K562 (cell line): ENCODE measurements around the gene SEMA6B.

Experiments used
- CAMTA2 ChIP-seq: fragments of 250-450 bp; sonication (Bioruptor Pico); conservative IDR thresholded peaks from 2 replicates; pipeline ENCODE4 v1.5.1; 2022
- GABPA ChIP-seq: fragments of 200-800 bp; sonication (Bioruptor generic); conservative IDR thresholded peaks from 2 replicates; pipeline ENCODE4 v1.6.1; 2016; ENCODE audit warnings: low read depth, missing genetic modification characterization, missing compliant biosample characterization
- KDM1A ChIP-seq, 2 experiments: fragments of 450-650 bp; IDR thresholded peaks; 2 replicates each; pipeline ENCODE4 v1.6.1; 2016; ENCODE audit warnings: mild to moderate bottlenecking in 2 of 2
- MAFK ChIP-seq: IDR thresholded peaks from 2 replicates; pipeline ENCODE4 v1.6.1; 2011; ENCODE audit warnings: low read length, improper control_type of control experiment
- MYC ChIP-seq, 2 experiments: fragments of 250-450 bp in 1 of 2; sonication (Bioruptor Pico) in 1 of 2; IDR thresholded peaks; 2 replicates each; pipeline versions ENCODE4 v1.5.1 to v1.6.1; 2012 to 2021; ENCODE audit warnings: low read depth in 2 of 2, borderline replicate concordance in 1 of 2, improper control_type of control experiment in 1 of 2, low read length in 1 of 2, mild to moderate bottlenecking in 1 of 2, moderate library complexity in 1 of 2
- POLR2A ChIP-seq: fragments of 450-650 bp; conservative IDR thresholded peaks from 2 replicates; pipeline ENCODE4 v1.6.1; 2016
- ZNF311 ChIP-seq: fragments of 250-450 bp; sonication (Bioruptor Pico); IDR thresholded peaks from 2 replicates; pipeline ENCODE4 v1.4.0; 2020; ENCODE audit warnings: mild to moderate bottlenecking, moderate library complexity
- TF ChIP-seq, protein P1 (sequence below), 3 experiments: IDR thresholded peaks in 2 of 3; conservative IDR thresholded peaks in 1 of 3; 2 replicates each; pipeline ENCODE4 v1.5.1; 2011 to 2012; ENCODE audit warnings: low read length in 3 of 3, mild to moderate bottlenecking in 3 of 3, control low read depth in 2 of 3, improper control_type of control experiment in 1 of 3, inconsistent platforms in 1 of 3, low read depth in 1 of 3, mixed read lengths in 1 of 3, moderate library complexity in 1 of 3; ENCODE audit not compliant: insufficient read depth in 2 of 3
- TF ChIP-seq, protein P2 (sequence below): sonication (generic); formaldehyde crosslinking; IDR thresholded peaks from 2 replicates; pipeline ENCODE4 v1.8.0; 2022; ENCODE audit warnings: mild to moderate bottlenecking, missing genetic modification reagents
- TF ChIP-seq, protein P3 (sequence below): sonication (generic); formaldehyde crosslinking; IDR thresholded peaks from 2 replicates; pipeline ENCODE4 v1.8.0; 2022; ENCODE audit warnings: missing genetic modification reagents, mild to moderate bottlenecking, borderline replicate concordance
- TF ChIP-seq, protein P4 (sequence below): fragments of 250-450 bp; sonication (Bioruptor Pico); IDR thresholded peaks from 2 replicates; pipeline ENCODE4 v1.9.0; 2021; ENCODE audit warnings: mild to moderate bottlenecking, inconsistent platforms
- TF ChIP-seq, protein P5 (sequence below): fragments of 250-450 bp; sonication (Bioruptor Pico); IDR thresholded peaks from 2 replicates; pipeline ENCODE4 v1.8.0; 2022; ENCODE audit warnings: moderate library complexity, mild to moderate bottlenecking, inconsistent platforms
- TF ChIP-seq, protein P6 (sequence below): fragments of 450-650 bp; conservative IDR thresholded peaks from 2 replicates; pipeline ENCODE4 v1.6.1; 2016; ENCODE audit warnings: missing genetic modification characterization, low read depth, mild to moderate bottlenecking, control low read depth, missing compliant biosample characterization
- TF ChIP-seq, protein P7 (sequence below): sonication (generic); formaldehyde crosslinking; IDR thresholded peaks from 2 replicates; pipeline ENCODE4 v1.8.0; 2022; ENCODE audit warnings: mild to moderate bottlenecking, missing genetic modification reagents, borderline replicate concordance

DNA sequence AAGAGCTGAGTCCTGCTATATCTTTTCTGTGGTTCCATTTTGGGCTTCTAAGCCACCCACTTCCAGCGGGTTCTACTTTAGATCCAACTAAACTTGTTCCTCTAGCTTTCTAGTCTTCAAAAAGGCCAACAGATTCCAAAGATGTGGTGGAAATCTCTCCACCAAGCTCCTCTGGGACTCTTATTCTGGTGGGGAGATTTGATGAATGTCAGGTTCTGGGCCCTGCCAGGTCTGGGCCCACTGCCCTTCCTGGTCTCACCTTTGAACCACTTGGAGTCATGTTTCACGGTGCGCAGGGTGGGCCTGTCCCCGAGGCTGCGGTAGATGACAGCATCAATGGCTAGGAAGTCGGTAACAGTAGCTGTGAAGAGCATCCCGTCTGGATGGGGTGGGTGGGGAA is 4.8 kb downstream of the SEMA6B start:
- TF ChIP-seq, protein P1, sequence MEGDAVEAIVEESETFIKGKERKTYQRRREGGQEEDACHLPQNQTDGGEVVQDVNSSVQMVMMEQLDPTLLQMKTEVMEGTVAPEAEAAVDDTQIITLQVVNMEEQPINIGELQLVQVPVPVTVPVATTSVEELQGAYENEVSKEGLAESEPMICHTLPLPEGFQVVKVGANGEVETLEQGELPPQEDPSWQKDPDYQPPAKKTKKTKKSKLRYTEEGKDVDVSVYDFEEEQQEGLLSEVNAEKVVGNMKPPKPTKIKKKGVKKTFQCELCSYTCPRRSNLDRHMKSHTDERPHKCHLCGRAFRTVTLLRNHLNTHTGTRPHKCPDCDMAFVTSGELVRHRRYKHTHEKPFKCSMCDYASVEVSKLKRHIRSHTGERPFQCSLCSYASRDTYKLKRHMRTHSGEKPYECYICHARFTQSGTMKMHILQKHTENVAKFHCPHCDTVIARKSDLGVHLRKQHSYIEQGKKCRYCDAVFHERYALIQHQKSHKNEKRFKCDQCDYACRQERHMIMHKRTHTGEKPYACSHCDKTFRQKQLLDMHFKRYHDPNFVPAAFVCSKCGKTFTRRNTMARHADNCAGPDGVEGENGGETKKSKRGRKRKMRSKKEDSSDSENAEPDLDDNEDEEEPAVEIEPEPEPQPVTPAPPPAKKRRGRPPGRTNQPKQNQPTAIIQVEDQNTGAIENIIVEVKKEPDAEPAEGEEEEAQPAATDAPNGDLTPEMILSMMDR (IDR thresholded peaks at IDR 0.05 in 2 of 3, conservative IDR thresholded peaks at IDR 0.05 in 1 of 3; ENCODE audit: insufficient read depth in 2 of 3, low read depth in 1 of 3, low read length in 3 of 3), result no peak
- TF ChIP-seq POLR2A, result no peak
- no peak for TF ChIP-seq MAFK
- TF ChIP-seq, protein P2, sequence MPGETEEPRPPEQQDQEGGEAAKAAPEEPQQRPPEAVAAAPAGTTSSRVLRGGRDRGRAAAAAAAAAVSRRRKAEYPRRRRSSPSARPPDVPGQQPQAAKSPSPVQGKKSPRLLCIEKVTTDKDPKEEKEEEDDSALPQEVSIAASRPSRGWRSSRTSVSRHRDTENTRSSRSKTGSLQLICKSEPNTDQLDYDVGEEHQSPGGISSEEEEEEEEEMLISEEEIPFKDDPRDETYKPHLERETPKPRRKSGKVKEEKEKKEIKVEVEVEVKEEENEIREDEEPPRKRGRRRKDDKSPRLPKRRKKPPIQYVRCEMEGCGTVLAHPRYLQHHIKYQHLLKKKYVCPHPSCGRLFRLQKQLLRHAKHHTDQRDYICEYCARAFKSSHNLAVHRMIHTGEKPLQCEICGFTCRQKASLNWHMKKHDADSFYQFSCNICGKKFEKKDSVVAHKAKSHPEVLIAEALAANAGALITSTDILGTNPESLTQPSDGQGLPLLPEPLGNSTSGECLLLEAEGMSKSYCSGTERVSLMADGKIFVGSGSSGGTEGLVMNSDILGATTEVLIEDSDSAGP (CRISPR knock-in tag), result no peak
- TF ChIP-seq, protein P3, sequence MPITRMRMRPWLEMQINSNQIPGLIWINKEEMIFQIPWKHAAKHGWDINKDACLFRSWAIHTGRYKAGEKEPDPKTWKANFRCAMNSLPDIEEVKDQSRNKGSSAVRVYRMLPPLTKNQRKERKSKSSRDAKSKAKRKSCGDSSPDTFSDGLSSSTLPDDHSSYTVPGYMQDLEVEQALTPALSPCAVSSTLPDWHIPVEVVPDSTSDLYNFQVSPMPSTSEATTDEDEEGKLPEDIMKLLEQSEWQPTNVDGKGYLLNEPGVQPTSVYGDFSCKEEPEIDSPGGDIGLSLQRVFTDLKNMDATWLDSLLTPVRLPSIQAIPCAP (CRISPR knock-in tag), result no peak
- TF ChIP-seq, protein P4, sequence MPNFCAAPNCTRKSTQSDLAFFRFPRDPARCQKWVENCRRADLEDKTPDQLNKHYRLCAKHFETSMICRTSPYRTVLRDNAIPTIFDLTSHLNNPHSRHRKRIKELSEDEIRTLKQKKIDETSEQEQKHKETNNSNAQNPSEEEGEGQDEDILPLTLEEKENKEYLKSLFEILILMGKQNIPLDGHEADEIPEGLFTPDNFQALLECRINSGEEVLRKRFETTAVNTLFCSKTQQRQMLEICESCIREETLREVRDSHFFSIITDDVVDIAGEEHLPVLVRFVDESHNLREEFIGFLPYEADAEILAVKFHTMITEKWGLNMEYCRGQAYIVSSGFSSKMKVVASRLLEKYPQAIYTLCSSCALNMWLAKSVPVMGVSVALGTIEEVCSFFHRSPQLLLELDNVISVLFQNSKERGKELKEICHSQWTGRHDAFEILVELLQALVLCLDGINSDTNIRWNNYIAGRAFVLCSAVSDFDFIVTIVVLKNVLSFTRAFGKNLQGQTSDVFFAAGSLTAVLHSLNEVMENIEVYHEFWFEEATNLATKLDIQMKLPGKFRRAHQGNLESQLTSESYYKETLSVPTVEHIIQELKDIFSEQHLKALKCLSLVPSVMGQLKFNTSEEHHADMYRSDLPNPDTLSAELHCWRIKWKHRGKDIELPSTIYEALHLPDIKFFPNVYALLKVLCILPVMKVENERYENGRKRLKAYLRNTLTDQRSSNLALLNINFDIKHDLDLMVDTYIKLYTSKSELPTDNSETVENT, result no peak
- TF ChIP-seq ZNF311 (CRISPR knock-in tag), result no peak
- TF ChIP-seq MYC (IDR thresholded peaks at IDR 0.05; ENCODE audit: low read depth, low read length), result no peak
- no peak for TF ChIP-seq MYC (CRISPR knock-in tag; IDR thresholded peaks at IDR 0.05; ENCODE audit: borderline replicate concordance, low read depth)
- no peak for TF ChIP-seq GABPA (tag)
- peak in 1 of 2 experiments; percentile 32; a peak in 1 of 4 replicates for TF ChIP-seq KDM1A (IDR thresholded peaks at IDR 0.05)
- TF ChIP-seq, protein P5, sequence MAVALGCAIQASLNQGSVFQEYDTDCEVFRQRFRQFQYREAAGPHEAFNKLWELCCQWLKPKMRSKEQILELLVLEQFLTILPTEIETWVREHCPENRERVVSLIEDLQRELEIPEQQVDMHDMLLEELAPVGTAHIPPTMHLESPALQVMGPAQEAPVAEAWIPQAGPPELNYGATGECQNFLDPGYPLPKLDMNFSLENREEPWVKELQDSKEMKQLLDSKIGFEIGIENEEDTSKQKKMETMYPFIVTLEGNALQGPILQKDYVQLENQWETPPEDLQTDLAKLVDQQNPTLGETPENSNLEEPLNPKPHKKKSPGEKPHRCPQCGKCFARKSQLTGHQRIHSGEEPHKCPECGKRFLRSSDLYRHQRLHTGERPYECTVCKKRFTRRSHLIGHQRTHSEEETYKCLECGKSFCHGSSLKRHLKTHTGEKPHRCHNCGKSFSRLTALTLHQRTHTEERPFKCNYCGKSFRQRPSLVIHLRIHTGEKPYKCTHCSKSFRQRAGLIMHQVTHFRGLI, result no peak
- no peak for TF ChIP-seq CAMTA2 (CRISPR knock-in tag)
- TF ChIP-seq, protein P6, sequence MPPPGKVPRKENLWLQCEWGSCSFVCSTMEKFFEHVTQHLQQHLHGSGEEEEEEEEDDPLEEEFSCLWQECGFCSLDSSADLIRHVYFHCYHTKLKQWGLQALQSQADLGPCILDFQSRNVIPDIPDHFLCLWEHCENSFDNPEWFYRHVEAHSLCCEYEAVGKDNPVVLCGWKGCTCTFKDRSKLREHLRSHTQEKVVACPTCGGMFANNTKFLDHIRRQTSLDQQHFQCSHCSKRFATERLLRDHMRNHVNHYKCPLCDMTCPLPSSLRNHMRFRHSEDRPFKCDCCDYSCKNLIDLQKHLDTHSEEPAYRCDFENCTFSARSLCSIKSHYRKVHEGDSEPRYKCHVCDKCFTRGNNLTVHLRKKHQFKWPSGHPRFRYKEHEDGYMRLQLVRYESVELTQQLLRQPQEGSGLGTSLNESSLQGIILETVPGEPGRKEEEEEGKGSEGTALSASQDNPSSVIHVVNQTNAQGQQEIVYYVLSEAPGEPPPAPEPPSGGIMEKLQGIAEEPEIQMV (tag), result no peak
- TF ChIP-seq, protein P7, sequence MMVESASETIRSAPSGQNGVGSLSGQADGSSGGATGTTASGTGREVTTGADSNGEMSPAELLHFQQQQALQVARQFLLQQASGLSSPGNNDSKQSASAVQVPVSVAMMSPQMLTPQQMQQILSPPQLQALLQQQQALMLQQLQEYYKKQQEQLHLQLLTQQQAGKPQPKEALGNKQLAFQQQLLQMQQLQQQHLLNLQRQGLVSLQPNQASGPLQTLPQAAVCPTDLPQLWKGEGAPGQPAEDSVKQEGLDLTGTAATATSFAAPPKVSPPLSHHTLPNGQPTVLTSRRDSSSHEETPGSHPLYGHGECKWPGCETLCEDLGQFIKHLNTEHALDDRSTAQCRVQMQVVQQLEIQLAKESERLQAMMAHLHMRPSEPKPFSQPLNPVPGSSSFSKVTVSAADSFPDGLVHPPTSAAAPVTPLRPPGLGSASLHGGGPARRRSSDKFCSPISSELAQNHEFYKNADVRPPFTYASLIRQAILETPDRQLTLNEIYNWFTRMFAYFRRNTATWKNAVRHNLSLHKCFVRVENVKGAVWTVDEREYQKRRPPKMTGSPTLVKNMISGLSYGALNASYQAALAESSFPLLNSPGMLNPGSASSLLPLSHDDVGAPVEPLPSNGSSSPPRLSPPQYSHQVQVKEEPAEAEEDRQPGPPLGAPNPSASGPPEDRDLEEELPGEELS (CRISPR knock-in tag), result no peak
